Measurements from ENCODE around the gene ZNF195.
"Not testable (repeated sequence)": the region's sequence is repeated elsewhere in the genome, so short reads cannot be mapped to it uniquely, and the experiment has no call there.

Gene ZNF195

GRCh38 chr11:3346587-3346986 is 32.4 kb downstream of the ZNF195 start:
- no peak for DNase-seq

GRCh38 chr11:3345736-3346135 is 33.2 kb downstream of the ZNF195 start:
- no peak for DNase-seq

DNA sequence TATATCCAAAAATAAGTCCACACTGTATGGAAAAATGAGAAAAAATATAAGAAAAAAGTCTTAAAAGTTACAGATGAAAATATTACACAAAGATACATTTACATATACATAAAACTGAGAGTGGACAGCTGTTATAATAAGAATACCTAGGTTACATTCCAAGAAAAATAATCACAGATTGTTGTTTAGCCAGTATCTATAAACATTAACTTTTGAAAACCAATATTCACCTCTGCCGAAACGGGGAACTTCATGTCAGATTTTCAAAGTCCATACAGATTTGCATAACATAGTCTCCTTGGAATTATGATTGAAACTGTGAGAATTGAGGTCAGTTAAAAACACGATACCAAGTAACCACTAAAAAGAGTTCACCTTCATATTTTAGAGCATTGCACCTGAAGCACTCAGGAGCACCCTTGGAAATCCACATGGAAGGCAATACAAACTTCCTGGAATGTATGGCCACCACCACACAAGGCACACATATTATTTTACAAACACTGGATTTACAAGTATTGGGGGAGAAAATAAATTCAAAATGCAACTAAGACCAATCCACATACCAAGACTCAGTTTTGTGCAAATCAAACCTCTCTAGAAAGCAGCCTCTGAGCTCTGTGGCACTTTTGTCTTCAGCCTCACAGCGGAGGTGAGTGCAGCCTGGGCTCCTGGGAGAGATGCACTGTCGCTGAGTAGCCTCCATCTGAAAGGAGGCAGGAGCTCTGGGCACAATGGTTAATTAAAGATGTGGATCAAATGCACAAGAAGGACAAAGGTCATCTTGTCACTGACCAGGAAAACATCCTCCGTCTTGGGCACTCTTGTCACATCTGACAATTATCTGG is 34.4 kb downstream of the ZNF195 start:
- DNase-seq, result no peak

GRCh38 chr11:3342709-3343108 is 36.2 kb downstream of the ZNF195 start:
- DNase-seq, result no peak

- no peak for DNase-seq
Measured at GRCh38 chr11:3341298-3341697, 37.6 kb downstream of the ZNF195 start.

- DNase-seq, result no peak
Measured at GRCh38 chr11:3340025-3340424, 38.9 kb downstream of the ZNF195 start.

DNA sequence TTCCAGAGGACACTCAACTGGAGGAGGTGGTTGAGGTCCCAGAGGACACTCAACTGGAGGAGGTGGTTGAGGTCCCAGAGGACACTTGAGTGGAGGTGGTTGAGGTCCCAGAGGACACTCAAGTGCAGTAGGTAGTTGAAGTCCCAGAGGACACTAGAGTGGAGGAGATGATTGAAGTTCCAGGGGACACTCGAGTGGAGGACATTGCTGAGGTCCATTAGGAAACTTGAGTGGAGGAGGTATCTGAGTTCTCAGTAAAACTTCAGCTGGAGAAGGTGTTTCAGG is 39.7 kb downstream of the ZNF195 start:
- no peak for DNase-seq

DNA sequence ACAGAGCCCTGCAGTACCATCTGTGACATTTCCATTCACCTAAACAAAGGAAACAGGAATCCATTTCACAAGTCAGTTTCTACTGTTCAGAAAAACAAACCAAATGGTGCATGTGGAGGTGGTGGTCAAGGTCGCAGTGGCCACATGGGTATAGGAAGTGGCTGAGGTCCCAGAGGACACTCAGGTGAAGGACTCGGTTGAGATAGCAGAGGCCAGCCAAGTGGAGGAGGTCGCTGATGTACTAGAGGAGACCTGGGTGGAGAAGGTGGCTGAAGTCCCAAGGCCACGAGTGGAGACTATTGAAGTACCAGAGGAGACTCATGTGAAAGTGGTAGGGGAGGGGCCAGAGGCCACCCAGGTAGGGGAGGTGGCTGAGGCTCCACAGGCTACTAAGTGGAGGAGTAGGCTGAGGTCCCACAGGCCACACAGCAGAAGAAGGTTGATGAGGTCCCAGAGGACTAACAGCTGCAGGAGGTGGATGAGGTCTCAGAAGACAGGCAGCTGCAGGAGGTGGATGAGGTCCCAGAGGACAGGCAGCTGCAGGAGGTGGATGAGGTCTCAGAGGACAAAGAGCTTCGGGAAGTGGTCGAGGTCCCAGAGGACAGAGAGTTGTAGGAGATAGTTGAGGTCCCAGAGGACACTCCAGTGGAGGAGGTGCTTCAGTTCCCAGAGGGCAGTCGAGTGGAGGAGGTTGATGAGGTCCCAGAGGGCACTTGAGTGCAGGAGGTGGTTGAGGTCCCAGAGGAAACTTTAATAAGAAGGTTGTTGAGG is 40.2 kb downstream of the ZNF195 start:
- DNase-seq, result no peak

GRCh38 chr11:3336420-3336819 is 42.5 kb downstream of the ZNF195 start:
- DNase-seq, result not testable (repeated sequence)

GRCh38 chr11:3333157-3333556 is 45.8 kb downstream of the ZNF195 start:
- not testable (repeated sequence) for DNase-seq

DNA sequence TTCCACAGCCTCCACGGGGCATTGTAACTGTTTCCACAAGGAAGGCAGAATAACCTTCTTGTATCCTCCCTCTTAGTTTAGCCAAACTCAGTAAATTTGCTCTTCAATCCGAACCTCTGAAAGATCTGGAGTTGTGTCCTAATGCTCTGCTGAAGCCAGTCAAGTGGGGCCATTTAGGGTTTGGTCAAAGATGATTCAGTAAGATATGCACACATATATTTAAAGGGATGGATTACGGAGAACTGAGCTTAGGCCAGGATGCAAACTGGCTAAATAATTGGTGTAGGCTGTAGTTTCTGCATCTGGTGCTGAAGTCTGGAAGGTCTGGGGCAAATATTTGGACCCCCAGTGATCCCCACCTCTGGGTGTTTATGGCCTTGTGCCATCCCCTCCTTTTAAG is 47.9 kb downstream of the ZNF195 start:
- not testable (repeated sequence) for DNase-seq

GRCh38 chr11:3330064-3330463 is 48.9 kb downstream of the ZNF195 start:
- not testable (repeated sequence) for DNase-seq

DNA sequence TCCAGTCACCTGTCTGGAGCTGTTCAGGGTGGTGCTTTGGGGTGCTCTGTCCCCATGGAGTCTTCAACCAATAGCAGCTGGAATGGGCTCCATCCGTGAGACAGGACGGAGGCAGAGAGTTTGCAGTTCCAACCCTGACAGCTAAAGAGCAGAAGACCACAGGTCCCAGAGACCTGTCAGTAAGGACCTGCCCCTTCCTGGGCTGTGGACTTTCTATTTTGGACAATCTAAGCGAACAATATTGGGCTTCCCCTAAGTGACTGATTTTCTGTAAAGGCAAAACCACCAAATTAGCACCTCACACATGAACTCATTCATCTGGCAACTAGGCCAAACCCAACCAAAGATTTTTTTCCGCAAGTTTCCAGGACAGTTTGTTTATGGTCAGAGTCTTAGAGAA is 50.4 kb downstream of the ZNF195 start:
- not testable (repeated sequence) for DNase-seq

DNA sequence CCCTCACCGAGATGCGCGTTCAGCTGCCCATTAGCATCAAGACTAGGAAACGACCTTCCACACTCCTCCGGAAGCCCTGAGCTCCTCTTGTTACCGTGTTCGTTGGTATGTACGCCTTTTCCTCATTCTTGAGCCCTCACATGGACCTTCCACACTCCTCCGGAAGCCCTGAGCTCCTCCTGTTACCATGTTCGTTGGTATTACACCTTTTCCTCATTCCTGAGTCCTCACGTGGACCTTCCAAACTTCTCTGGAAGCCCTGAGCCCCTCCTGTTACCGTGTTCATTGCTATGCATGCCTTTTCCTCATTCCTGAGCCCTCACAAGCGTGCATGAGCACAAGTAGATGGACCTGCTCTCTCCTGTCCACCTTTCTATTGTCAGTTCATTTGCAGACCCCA is 52.5 kb downstream of the ZNF195 start:
- DNase-seq, result not testable (repeated sequence)

DNA sequence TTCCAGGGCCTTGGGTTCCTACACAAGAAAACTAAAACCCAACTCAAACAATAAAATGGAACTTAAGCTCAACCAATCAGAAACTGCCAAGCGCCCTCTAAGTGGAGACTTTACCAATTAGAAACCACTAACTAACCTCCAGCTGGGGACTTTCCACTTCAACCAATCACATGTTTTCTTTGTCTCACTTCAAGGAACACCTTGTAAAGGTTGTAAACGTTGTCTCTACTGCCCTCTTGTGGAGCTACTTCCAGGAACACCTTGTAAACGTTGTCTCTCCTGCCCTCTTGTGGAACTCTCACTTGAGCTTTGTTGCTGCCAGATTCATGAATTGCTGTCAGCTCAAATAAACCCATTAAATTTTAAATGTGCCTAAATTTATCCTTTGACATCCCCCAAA is 54.2 kb downstream of the ZNF195 start:
- DNase-seq, result not testable (repeated sequence)

Measured in NCI-H2029 (cell line).